Mucosa of stomach (tissue), 1 donor: ENCODE data around the gene ZNF189.

Experiments used
- H3K27me3 ChIP-seq: one replicate; pipeline ENCODE4 v1.7.0; 2013; ENCODE audit warnings: mild to moderate bottlenecking, low read length; ENCODE audit not compliant: control insufficient read depth, insufficient read depth
- H3K36me3 ChIP-seq: one replicate; pipeline ENCODE4 v1.7.0; 2013; ENCODE audit warnings: low read length; ENCODE audit not compliant: control insufficient read depth, insufficient read depth
- H3K4me1 ChIP-seq: one replicate; pipeline ENCODE4 v1.7.0; 2013; ENCODE audit warnings: mild to moderate bottlenecking, low read length; ENCODE audit not compliant: control insufficient read depth, insufficient read depth
- H3K4me3 ChIP-seq: one replicate; pipeline ENCODE4 v1.7.0; 2013; ENCODE audit warnings: low read length
- H3K9ac ChIP-seq: one replicate; pipeline ENCODE4 v1.7.0; 2013; ENCODE audit warnings: mild to moderate bottlenecking, low read length, moderate library complexity
- H3K9me3 ChIP-seq: one replicate; pipeline ENCODE4 v1.7.0; 2013; ENCODE audit warnings: mild to moderate bottlenecking, low read length, moderate library complexity; ENCODE audit not compliant: control insufficient read depth
- donor health status: Pancreatic carcinoma.

ZNF189 gene

DNA sequence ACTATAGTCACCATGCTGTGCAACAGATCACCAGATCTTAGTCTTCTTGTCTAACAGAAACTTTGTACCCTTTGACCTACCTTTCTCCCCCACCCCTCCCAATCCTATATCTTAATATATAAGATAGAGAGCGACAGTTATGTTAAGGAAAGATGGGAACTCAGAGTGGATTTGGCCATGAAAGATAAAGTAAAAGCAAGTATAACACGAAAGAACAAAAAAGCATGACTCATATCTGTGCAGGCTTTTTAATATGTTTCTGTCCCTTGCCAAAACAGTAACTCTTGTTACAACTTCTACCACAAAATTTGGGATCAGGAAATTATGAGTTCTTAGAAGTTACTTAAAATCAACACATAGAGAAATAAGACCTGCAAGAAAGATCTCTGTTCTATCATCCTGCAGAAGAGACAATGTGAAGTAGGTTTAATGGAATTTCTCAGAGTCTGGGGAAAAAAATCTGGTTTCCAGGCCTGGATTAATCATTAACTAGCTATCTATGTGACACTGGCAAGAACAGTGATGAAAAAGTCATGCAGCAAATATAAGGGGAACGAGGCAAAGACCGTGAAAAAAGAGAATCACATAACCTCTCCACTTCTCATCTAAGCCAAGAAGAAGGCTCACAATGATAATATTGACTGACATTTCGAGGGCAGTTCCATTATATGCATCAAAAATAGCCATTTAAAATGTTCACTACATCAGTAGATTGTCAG lies 32.5 kb upstream of the ZNF189 start:
- Histone ChIP-seq H3K4me1 (no peaks in the 10 kb centered on the region), H3K36me3 (no peaks in the 10 kb centered on the region), H3K27me3 (no peaks in the 10 kb centered on the region), H3K4me3 (no peak overlapping the region), H3K9me3 (no peaks in the 10 kb centered on the region), H3K9ac (no peak overlapping the region)

DNA sequence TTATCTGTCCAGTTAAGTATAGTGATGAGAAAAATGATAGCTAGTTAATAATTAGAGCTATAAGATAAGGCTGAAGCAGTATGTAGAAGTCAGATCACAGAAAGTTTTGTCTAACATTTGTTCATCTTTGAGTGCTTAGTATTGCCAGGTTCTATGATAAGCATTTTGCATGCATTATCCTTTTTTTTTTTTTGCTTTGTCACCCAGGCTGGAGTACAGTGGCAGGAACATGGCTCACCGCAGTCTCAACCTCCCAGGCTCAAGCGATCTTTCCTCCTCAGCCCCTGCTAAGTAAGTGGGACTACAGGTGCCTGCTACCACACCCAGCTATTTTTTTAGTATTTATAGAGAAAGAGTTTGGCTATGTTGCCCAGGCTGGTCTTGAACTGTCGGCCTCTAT lies 31.3 kb upstream of the ZNF189 start:
- Histone ChIP-seq H3K4me1 (no peaks in the 10 kb centered on the region), H3K27me3 (no peaks in the 10 kb centered on the region), H3K4me3 (no peak overlapping the region), H3K9me3 (no peaks in the 10 kb centered on the region), H3K36me3 (no peaks in the 10 kb centered on the region), H3K9ac (no peak overlapping the region)

DNA sequence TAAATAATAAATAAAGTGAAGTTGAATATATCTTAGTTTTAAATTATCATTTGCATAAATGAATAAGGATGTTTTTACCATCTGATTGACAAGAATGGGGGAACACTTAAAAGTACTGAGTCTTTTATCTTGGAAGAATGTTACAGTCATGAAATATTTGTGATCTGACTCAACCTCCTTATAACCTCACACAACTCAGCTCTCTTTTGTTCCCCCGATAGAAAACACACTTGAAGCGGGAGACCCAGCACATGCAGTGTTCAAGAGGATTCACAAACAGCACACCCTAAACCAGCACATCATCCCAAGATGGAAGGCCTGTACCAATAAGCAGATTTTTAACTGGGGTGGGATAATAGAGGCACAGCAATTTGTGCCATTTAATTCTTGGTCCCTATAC lies 29.4 kb upstream of the ZNF189 start:
- no peak overlapping the region for H3K4me3 ChIP-seq
- H3K36me3 ChIP-seq = no peaks in the 10 kb centered on the region
- no peaks in the 10 kb centered on the region for H3K4me1 ChIP-seq
- H3K27me3 ChIP-seq = no peaks in the 10 kb centered on the region
- H3K9me3 ChIP-seq = no peaks in the 10 kb centered on the region
- H3K9ac ChIP-seq = no peak overlapping the region

DNA sequence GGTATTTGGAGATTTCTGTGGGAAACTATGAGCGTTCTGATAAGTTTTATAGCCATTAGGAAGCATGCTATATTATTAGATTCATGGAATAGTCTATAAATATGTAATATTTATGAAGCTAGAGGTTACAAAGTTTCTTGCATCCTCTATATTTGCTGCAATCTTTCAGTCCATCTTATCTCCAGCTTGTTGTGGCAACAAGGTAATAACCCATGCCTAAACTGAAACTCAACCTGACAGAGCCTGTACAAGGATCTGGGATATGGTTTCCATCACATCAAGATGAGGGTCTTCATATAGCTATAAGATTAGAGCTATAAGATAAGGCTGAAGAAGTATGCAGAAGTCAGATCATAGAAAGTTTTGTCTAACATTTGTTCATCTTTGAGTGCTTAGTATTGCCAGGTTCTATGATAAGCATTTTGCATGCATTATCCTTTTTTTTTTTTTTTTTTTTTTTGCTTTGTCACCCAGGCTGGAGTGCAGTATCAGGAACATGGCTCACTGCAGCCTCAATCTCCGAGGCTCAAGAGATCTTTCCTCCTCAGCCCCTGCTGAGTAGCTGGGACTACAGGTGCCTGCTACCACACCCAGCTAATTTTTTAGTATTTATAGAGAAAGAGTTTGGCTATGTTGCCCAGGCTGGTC lies 28.6 kb upstream of the ZNF189 start:
- Histone ChIP-seq H3K4me3 (no peak overlapping the region), H3K27me3 (no peaks in the 10 kb centered on the region), H3K9ac (no peak overlapping the region), H3K36me3 (no peaks in the 10 kb centered on the region), H3K4me1 (no peaks in the 10 kb centered on the region), H3K9me3 (no peaks in the 10 kb centered on the region)

DNA sequence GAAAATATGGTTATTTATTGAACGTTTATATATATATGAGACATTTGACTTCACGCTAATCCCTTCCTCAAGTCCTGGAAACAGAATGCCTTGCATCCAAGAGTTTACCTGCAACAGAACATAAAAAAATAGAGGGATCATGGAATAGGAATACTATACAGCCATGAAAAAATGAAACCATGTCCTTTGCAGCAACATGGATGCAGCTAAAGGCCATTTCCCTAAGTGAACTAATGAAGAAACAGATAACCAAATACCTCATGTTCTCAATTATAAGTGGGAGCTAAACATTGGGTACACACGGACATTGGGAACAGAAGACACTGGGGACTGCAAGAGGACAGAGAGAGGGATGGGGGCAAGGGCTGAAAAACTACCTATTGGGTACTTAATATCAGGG lies 26.8 kb upstream of the ZNF189 start:
- H3K4me1 ChIP-seq = no peaks in the 10 kb centered on the region
- no peaks in the 10 kb centered on the region for H3K27me3 ChIP-seq
- no peaks in the 10 kb centered on the region for H3K9me3 ChIP-seq
- H3K4me3 ChIP-seq = no peak overlapping the region
- H3K36me3 ChIP-seq = no peaks in the 10 kb centered on the region
- H3K9ac ChIP-seq = no peak overlapping the region

DNA sequence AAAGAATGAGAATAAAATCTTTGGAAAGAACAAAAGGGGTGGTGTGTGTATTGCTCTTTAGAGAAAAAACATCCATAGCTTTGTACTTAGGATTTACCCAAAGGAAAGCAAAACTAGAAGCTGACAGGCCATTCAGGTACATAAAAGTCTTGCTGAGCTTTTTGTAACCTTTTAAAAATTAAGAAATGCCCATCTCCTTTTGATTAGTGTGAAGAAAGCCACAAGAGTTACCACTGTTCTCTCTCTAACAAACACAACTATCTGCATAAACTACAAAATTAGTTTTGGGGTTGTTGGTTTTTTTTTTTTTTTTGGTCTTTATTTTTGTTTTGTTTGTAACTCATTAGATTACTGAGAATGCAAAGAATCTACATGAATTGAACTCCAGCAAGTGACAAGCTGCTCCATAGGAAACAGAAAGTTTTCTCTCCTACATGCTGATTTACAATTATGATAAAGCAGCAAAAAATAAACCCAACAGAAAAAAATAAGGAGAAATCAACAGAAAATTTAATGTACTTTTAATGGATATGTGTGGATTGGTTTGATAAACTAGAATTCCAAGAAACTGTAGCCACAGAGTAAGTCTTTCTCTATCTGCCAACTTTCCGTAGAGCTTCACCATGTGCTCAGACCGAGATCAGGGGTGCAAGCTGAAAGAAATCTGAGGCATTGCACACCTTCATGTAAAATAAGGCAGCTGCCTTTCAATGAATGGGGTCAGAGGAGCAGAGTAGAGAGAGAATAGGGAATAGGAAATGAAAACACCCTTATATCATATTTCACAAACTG lies 26.1 kb upstream of the ZNF189 start:
- Histone ChIP-seq H3K4me3 (no peak overlapping the region), H3K27me3 (no peaks in the 10 kb centered on the region), H3K9me3 (no peaks in the 10 kb centered on the region), H3K4me1 (no peaks in the 10 kb centered on the region), H3K36me3 (no peaks in the 10 kb centered on the region), H3K9ac (no peak overlapping the region)

DNA sequence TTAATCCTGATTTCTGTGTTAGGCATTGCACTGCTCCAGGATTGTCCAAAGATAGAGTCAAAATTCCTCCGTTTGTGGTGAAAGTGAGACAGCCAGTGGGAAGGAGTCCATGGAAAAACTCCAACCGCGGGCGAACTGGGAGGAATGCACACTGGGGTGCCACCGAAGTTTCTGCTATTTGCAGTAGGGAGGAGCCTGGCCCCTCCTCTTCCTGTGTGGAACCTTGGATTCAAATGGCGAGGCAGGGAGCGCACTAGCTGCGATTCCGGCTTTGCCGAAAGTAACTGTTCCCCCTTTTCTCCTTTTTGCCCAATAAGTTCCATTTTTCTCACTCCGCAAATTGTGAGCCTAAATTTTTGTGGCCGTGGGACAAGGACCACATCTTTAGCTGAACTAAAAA lies 23.1 kb upstream of the ZNF189 start:
- Histone ChIP-seq H3K36me3 (no peaks in the 10 kb centered on the region), H3K27me3 (no peaks in the 10 kb centered on the region), H3K9me3 (no peaks in the 10 kb centered on the region), H3K4me3 (no peak overlapping the region), H3K9ac (no peak overlapping the region), H3K4me1 (no peaks in the 10 kb centered on the region)

DNA sequence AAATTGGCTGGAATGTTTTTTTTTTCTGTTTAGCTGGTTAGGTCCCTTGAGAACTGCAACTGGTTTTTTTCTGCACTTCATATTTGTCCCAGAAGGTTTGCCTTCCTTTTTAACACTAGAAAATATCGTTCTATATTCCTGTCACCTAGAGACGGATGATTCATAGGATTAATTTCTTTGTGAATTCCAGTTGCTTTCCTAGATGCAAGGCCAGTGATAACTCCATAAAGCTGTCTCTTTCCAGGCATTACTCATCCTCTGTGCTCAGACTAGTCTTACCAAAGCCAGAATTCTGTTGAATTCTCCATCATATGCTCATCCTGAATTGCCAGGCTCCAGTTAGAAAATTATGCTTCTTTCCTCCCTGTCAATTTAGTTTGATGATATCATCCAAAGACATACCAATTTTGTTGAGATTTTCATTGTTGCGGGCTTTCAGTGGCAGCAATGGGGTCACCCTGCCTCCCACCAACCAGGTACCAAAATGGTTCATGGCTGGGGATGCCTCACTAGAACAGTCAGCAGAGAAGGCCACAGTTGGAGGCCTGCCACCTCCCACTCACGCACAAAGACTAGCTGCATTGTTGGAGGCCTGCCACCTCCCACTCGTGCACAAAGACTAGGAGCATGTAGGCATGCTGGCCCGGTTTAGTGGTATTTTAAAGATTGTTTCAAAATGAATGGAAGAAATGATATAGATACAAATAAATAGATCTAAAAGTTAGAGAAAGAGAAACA lies 22.4 kb upstream of the ZNF189 start:
- Histone ChIP-seq H3K27me3 (no peaks in the 10 kb centered on the region), H3K9me3 (no peaks in the 10 kb centered on the region), H3K9ac (no peak overlapping the region), H3K4me1 (no peaks in the 10 kb centered on the region), H3K4me3 (no peak overlapping the region), H3K36me3 (no peaks in the 10 kb centered on the region)

DNA sequence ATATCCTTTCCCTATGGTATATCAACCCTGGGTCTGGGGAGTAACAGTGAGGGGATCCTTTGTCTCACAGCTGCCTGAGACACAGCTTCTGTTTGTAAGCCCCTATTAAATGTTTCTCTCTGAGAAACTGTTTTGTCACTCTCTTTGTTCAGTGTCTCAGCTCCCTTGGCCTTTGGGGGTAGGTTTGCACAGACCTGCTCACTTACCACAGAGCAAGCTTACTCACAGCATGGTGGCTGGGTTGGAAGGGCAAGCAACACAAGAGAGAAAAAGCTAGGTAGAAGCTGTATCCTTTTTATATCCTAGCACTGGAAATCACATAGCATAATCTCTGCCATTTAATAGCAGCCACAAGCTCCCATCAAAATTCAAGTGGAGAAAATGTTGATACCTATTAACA lies 18.4 kb upstream of the ZNF189 start:
- H3K4me3 ChIP-seq = no peak overlapping the region
- H3K9ac ChIP-seq = no peak overlapping the region
- H3K9me3 ChIP-seq = no peaks in the 10 kb centered on the region
- no peaks in the 10 kb centered on the region for H3K27me3 ChIP-seq
- no peaks in the 10 kb centered on the region for H3K4me1 ChIP-seq
- no peaks in the 10 kb centered on the region for H3K36me3 ChIP-seq

DNA sequence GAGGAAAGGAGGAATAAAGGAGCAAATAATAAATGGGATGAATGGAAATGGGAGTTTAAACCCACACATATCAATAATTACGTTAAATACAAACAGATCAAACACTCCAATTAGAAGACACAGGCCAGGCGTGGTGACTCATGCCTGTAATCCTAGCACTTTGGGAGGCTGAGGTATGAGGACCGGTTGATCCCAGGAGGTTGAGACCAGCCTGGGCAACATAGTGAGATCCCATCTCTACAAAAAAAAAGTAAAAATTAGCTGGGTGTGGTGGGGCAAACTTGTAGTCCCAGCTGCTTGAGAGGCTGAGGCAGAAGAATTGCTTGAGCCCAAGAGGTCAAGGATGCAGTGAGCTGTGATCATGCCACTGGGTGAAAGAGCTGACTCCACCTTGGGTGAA lies 17.5 kb upstream of the ZNF189 start:
- no peaks in the 10 kb centered on the region for H3K36me3 ChIP-seq
- no peak overlapping the region for H3K9ac ChIP-seq
- no peaks in the 10 kb centered on the region for H3K27me3 ChIP-seq
- no peak overlapping the region for H3K4me3 ChIP-seq
- no peaks in the 10 kb centered on the region for H3K4me1 ChIP-seq
- no peaks in the 10 kb centered on the region for H3K9me3 ChIP-seq

DNA sequence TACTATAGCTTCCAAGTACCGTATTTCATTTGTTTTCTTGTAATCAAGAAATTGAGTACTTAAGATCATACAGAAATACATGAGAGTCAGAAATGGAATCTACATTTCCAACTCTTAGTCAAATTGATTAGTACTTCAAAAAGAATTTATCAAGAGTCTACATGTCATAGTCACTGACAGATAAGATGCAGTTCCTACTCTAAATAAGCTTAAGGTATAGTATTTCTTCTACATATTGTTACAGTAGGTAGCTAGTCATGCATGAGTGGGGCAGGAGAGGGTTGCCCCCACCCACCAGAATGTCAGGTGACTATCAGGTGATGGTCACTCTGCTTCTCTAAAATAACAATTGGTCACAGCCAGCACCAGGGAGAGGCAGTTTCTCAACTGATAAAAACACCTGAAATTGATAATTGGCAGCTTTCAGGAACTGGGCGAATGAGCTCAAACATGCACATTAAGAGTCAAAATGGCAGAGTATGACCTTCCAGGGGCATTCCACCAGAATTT lies 16.8 kb upstream of the ZNF189 start:
- H3K27me3 ChIP-seq = no peaks in the 10 kb centered on the region
- H3K4me3 ChIP-seq = no peak overlapping the region
- no peak overlapping the region for H3K9ac ChIP-seq
- H3K4me1 ChIP-seq = no peaks in the 10 kb centered on the region
- H3K36me3 ChIP-seq = no peaks in the 10 kb centered on the region
- no peaks in the 10 kb centered on the region for H3K9me3 ChIP-seq
